Endothelial cell of umbilical vein (primary cell): Measurements from ENCODE around the gene HIGD1C. TPM values are rescaled to one million over a fixed set of nuclear protein-coding genes. Genes with fewer than 3 reads are reported as not detected.
"Not testable (repeated sequence)": the region's sequence is repeated elsewhere in the genome, so short reads cannot be mapped to it uniquely, and the experiment has no call there.

Experiments
- BruUV-seq: library from RNA; stranded (reverse); fragments of 400-500 nt; replicated peaks from 2 replicates; lab custom pipeline; 2021; lab: Mats Ljungman, UMichigan
- CTCF ChIA-PET: fragments of 300-600, 350-600 bp; sonication (Branson Sonifier 250); formaldehyde crosslinking; loops from one replicate; lab custom pipeline; 2021; ENCODE audit warnings: antibody characterized with exemption, inconsistent platforms; lab: Charles Lee
- POLR2A ChIA-PET: fragments of 300-600, 350-600 bp; sonication (Branson Sonifier 250); formaldehyde crosslinking; loops from one replicate; lab custom pipeline; 2021; ENCODE audit warnings: antibody characterized with exemption, inconsistent platforms; lab: Charles Lee
- DNase-seq: peaks from one replicate; pipeline ENCODE4 v3.0.0-alpha.2; 2011; ENCODE audit warnings: low read depth, low spot score
- FAIRE-seq: peaks from 2 replicates; lab custom pipeline; 2011; peaks lifted over from hg19 to GRCh38; lab: Jason Lieb, UNC
- H2AFZ ChIP-seq: 2 replicates; pipeline ENCODE4 v1.6.0; 2012; ENCODE audit warnings: low read depth, low read length, control low read depth, inconsistent platforms
- H3K27ac ChIP-seq: 2 replicates; pipeline ENCODE4 v1.5.1; 2011; ENCODE audit warnings: low read depth, mild to moderate bottlenecking, control low read depth, low read length, moderate library complexity; ENCODE audit not compliant: insufficient read depth
- H3K27me3 ChIP-seq, 2 experiments: 2 replicates each; pipeline versions ENCODE4 v1.6.0 to v1.6.1; 2011; ENCODE audit warnings: low read length in 2 of 2, mixed read lengths in 1 of 2; ENCODE audit not compliant: control insufficient read depth in 2 of 2, insufficient read depth in 2 of 2
- H3K36me3 ChIP-seq, 2 experiments: 2 replicates in 1 of 2; 3 replicates in 1 of 2; pipeline ENCODE4 v1.5.1; 2011; ENCODE audit warnings: low read length in 2 of 2, mild to moderate bottlenecking in 1 of 2, moderate library complexity in 1 of 2; ENCODE audit not compliant: control insufficient read depth in 2 of 2, insufficient read depth in 2 of 2; ENCODE audit errors: extremely low read depth in 1 of 2
- H3K4me1 ChIP-seq: 3 replicates; pipeline ENCODE4 v1.5.1; 2011; ENCODE audit warnings: mild to moderate bottlenecking, low read length; ENCODE audit not compliant: control insufficient read depth, insufficient read depth; ENCODE audit errors: extremely low read depth
- H3K4me2 ChIP-seq: 2 replicates; pipeline ENCODE4 v1.6.1; 2011; ENCODE audit warnings: low read length, control low read depth, mixed read lengths; ENCODE audit not compliant: insufficient read depth
- H3K4me3 ChIP-seq, 3 experiments: fragments of 200-600 bp in 1 of 3; sonication (generic), shearing (Covaris generic) in 1 of 3; replicated peaks in 1 of 3; 2 replicates each; pipeline ENCODE4 v1.5.1; 2011 to 2016; ENCODE audit warnings: control low read depth in 3 of 3, low read length in 3 of 3, mild to moderate bottlenecking in 2 of 3, inconsistent platforms in 1 of 3, low read depth in 1 of 3, moderate library complexity in 1 of 3; ENCODE audit not compliant: insufficient read depth in 1 of 3
- H3K79me2 ChIP-seq: 2 replicates; pipeline ENCODE4 v1.6.0; 2012; ENCODE audit warnings: low read length, inconsistent platforms; ENCODE audit not compliant: control insufficient read depth, insufficient read depth
- H3K9ac ChIP-seq: replicated peaks from 2 replicates; pipeline ENCODE3; 2011; ENCODE audit warnings: low read length, control low read depth; ENCODE audit not compliant: insufficient read depth; ENCODE audit errors: extremely low read depth
- H3K9me1 ChIP-seq: replicated peaks from 3 replicates; pipeline ENCODE4 v1.6.0; 2011; ENCODE audit warnings: mild to moderate bottlenecking, low read length; ENCODE audit not compliant: control insufficient read depth, insufficient read depth; ENCODE audit errors: extremely low read depth
- H3K9me3 ChIP-seq: replicated peaks from 2 replicates; pipeline ENCODE4 v1.5.1; 2012; ENCODE audit warnings: low read length, inconsistent platforms; ENCODE audit not compliant: control insufficient read depth, insufficient read depth
- H4K20me1 ChIP-seq: replicated peaks from 2 replicates; pipeline ENCODE3; 2011; ENCODE audit warnings: mild to moderate bottlenecking, low read length; ENCODE audit not compliant: control insufficient read depth, insufficient read depth; ENCODE audit errors: extremely low read depth
- EZH2 ChIP-seq: IDR thresholded peaks from 2 replicates; pipeline ENCODE4 v1.6.1; 2012; ENCODE audit warnings: borderline replicate concordance, low read depth, mild to moderate bottlenecking, moderate library complexity, low read length, inconsistent platforms; ENCODE audit not compliant: severe bottlenecking
- GATA2 ChIP-seq: IDR thresholded peaks from 2 replicates; pipeline ENCODE4 v1.7.0; 2011; ENCODE audit warnings: low read depth, mild to moderate bottlenecking, moderate library complexity, mixed read lengths, low read length; ENCODE audit not compliant: insufficient read length, insufficient read depth
- JUN ChIP-seq: IDR thresholded peaks from 2 replicates; pipeline ENCODE4 v1.6.1; 2011; ENCODE audit warnings: borderline replicate concordance, low read depth; ENCODE audit not compliant: insufficient read length, insufficient read depth
- MAX ChIP-seq: IDR thresholded peaks from 2 replicates; pipeline ENCODE4 v1.6.1; 2011; ENCODE audit not compliant: insufficient read depth, insufficient read length
- dilution Hi-C: fragments of 300-500 bp; cut with MboI; formaldehyde crosslinking; loops from one replicate; pipeline ENCODE4 v1.15.0; 2019; ENCODE audit warnings: low sequenced_read_pairs; ENCODE audit not compliant: extremely low pct_ligation_motif_present
- intact Hi-C: fragments of 100-400 bp; cut with micrococcal nuclease; formaldehyde crosslinking; loops from one replicate; pipeline ENCODE4 v1.10.0; 2022
- polyA plus RNA-seq, 4 experiments: library from polyadenylated mRNA; depleted of rRNA in 3 of 4; stranded (reverse) in 3 of 4; unstranded in 1 of 4; fragments of >200 nt; gene quantifications; 2 replicates each; pipeline versions ENCODE4 v1.2.1 to v1.2.3, GENCODE V29; 2011 to 2012; ENCODE audit warnings: missing spikeins in 1 of 4
- total RNA-seq: library from RNA; stranded (reverse); gene quantifications from 2 replicates; pipeline ENCODE4 v1.2.3, GENCODE V29; 2021

HIGD1C gene
- total and polyA plus RNA-seq, 2 donors (not counting 3 experiments of a cell fraction or from before 2014, with no cell fraction given), result not detected

- H3K27ac ChIP-seq, H3K9me1 ChIP-seq, H2AFZ ChIP-seq, H3K36me3 ChIP-seq, intact Hi-C loops, POLR2A ChIA-PET, H3K27me3 ChIP-seq, dilution Hi-C loops, H3K4me3 ChIP-seq, H4K20me1 ChIP-seq, BruUV-seq, DNase-seq, H3K9ac ChIP-seq, H3K9me3 ChIP-seq, H3K4me2 ChIP-seq, CTCF ChIA-PET, FAIRE-seq, H3K4me1 ChIP-seq: not testable (repeated sequence)
- peaks cover 34% of the 10 kb centered on the region for H3K79me2 ChIP-seq
Measured at GRCh38 chr12:51014467-51014866, 62.1 kb downstream of the HIGD1C start.

GRCh38 chr12:51017452-51017851 is 65.1 kb downstream of the HIGD1C start:
- DNase-seq, result no peak
- TF ChIP-seq MAX (no peak), GATA2 (no peak), EZH2 (no peak), JUN (no peak)
- H2AFZ ChIP-seq, result no peak overlapping the region
- no peak overlapping the region for H3K4me2 ChIP-seq
- intact Hi-C loops (no loop called here), dilution Hi-C loops (no loop called here)
- H4K20me1 ChIP-seq, result no peaks in the 10 kb centered on the region
- H3K27ac ChIP-seq, result no peak overlapping the region
- no peaks in the 10 kb centered on the region for H3K9me3 ChIP-seq
- no peak overlapping the region for H3K4me3 ChIP-seq
- no peaks in the 10 kb centered on the region for H3K9me1 ChIP-seq
- H3K36me3 ChIP-seq, result no peaks in the 10 kb centered on the region
- H3K9ac ChIP-seq, result no peak overlapping the region
- H3K4me1 ChIP-seq, result no peaks in the 10 kb centered on the region
- CTCF ChIA-PET, result interaction anchor here (1.0 kb wide), 1 partner anchor 9 kb away, joined by 5 read pairs; the partner anchor contains the start of gene SLC11A2
- no peak for FAIRE-seq
- BruUV-seq, result no TSS peak
- H3K79me2 ChIP-seq, result peaks cover 48% of the 10 kb centered on the region
- POLR2A ChIA-PET, result no interaction called here
- no peaks in the 10 kb centered on the region for H3K27me3 ChIP-seq
